ENCODE results near the gene GDPD5. TPM values are rescaled to one million over a fixed set of nuclear protein-coding genes. Genes with fewer than 3 reads are reported as not detected.
A peak's percentile ranks its signal among the peaks of the same experiment; 100 is the strongest.

Gene GDPD5
- total and polyA plus RNA-seq, 2 donors (not counting 3 experiments of a cell fraction or from before 2014, with no cell fraction given) = 60.2 to 79.2 TPM

DNA sequence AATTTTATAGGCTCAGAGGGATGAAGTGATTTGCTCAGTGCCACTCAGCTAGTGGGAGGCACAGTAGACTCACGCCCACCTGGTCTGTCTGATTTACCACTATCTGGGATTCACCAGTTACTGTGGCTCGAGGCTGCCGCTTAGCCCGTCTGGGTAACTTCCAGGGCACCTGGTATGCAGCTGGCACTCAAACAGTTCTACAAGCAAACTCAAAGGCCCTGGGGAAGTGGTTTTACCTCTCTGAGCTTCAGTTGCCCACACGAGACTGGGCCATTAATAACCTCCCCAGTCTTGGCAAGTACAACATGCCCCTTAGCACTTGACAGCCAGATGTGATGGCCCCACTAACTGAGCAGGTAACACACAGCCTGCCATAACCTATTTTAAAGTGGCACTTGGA is 2.6 kb downstream of the GDPD5 start:
- no peak overlapping the region for H2AFZ ChIP-seq (ENCODE audit: low read depth, low read length)
- no peaks in the 10 kb centered on the region for H3K9me1 ChIP-seq (replicated peaks; ENCODE audit: control insufficient read depth, extremely low read depth, insufficient read depth, low read length)
- no peaks in the 10 kb centered on the region for H3K79me2 ChIP-seq (ENCODE audit: control insufficient read depth, insufficient read depth, low read length)
- H3K9ac ChIP-seq (replicated peaks; ENCODE audit: extremely low read depth, insufficient read depth, low read length) = no peak overlapping the region
- POLR2A ChIA-PET = interaction anchor here (1.1 kb wide), 1 partner anchor 57 kb away, joined by 4 read pairs; no protein-coding TSS in a partner anchor
- dilution Hi-C loops (cut with MboI; ENCODE audit: extremely low pct_ligation_motif_present, low sequenced_read_pairs) = loop anchor here (5.0 kb wide), 1 partner anchor 36 kb away; no protein-coding TSS in a partner anchor
- no peaks in the 10 kb centered on the region for H3K27me3 ChIP-seq (ENCODE audit: control insufficient read depth in 2 of 2, insufficient read depth in 2 of 2, low read length in 2 of 2)
- H3K9me3 ChIP-seq (replicated peaks; ENCODE audit: control insufficient read depth, insufficient read depth, low read length) = no peaks in the 10 kb centered on the region
- TF ChIP-seq EZH2 (IDR thresholded peaks at IDR 0.05; ENCODE audit: borderline replicate concordance, low read depth, low read length, severe bottlenecking) (no peak), CTCF (IDR thresholded peaks at IDR 0.05; ENCODE audit: extremely low read depth in 1 of 2, insufficient read depth in 1 of 2, low read depth in 1 of 2, low read length in 2 of 2) (no peak), MYC (IDR thresholded peaks at IDR 0.05; ENCODE audit: low read depth, low read length) (no peak), POLR2A (IDR thresholded peaks at IDR 0.05; ENCODE audit: low read depth, low read length) (no peak), POLR2AphosphoS5 (IDR thresholded peaks at IDR 0.05; ENCODE audit: insufficient read depth, low read depth, low read length) (no peak), FOS (IDR thresholded peaks at IDR 0.05; ENCODE audit: borderline replicate concordance, insufficient read depth, low read length) (no peak), GATA2 (IDR thresholded peaks at IDR 0.05; ENCODE audit: insufficient read depth, insufficient read length, low read depth, low read length) (no peak), JUN (IDR thresholded peaks at IDR 0.05; ENCODE audit: borderline replicate concordance, insufficient read depth, insufficient read length, low read depth) (no peak)
- TF ChIP-seq, protein P1, sequence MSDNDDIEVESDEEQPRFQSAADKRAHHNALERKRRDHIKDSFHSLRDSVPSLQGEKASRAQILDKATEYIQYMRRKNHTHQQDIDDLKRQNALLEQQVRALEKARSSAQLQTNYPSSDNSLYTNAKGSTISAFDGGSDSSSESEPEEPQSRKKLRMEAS (IDR thresholded peaks at IDR 0.05; ENCODE audit: insufficient read depth, insufficient read length) = no peak
- no peak overlapping the region for H3K27ac ChIP-seq (ENCODE audit: insufficient read depth, low read depth, low read length)
- no TSS peak for BruUV-seq (replicated peaks)
- no peaks in the 10 kb centered on the region for H4K20me1 ChIP-seq (replicated peaks; ENCODE audit: control insufficient read depth, extremely low read depth, insufficient read depth, low read length)
- FAIRE-seq (no peak), DNase-seq (ENCODE audit: low read depth, low spot score) (no peak)
- H3K4me3 ChIP-seq (replicated peaks in 1 of 3; ENCODE audit: insufficient read depth in 1 of 3, low read depth in 1 of 3, low read length in 3 of 3) = peak overlapping the region in 1 of 3 experiments; percentile 0
- H3K4me1 ChIP-seq (ENCODE audit: control insufficient read depth, extremely low read depth, insufficient read depth, low read length) = peaks cover 22% of the 10 kb centered on the region
- CTCF ChIA-PET = interaction anchor here (0.9 to 5.5 kb wide), 14 partner anchors 9 to 243 kb away, joined by 3 to 49 read pairs (median 4); no protein-coding TSS in a partner anchor
- no peaks in the 10 kb centered on the region for H3K36me3 ChIP-seq (ENCODE audit: control insufficient read depth in 2 of 2, extremely low read depth in 1 of 2, insufficient read depth in 2 of 2, low read length in 2 of 2)
- intact Hi-C loops (cut with micrococcal nuclease) = no loop called here
- no peak overlapping the region for H3K4me2 ChIP-seq (ENCODE audit: insufficient read depth, low read length)

Measured in endothelial cell of umbilical vein (primary cell).